ENCODE results near the gene FAM174C.

- TF ChIP-seq USF2 (IDR thresholded peaks at IDR 0.05; ENCODE audit: borderline replicate concordance, low read depth, low read length) (no peak), POLR2AphosphoS5 (IDR thresholded peaks at IDR 0.05; ENCODE audit: low read depth, low read length) (no peak), EZH2phosphoT487 (IDR thresholded peaks at IDR 0.05; ENCODE audit: borderline replicate concordance, low read depth) (no peak), CTCF (IDR thresholded peaks at IDR 0.05) (no peak), EP300 (IDR thresholded peaks at IDR 0.05; ENCODE audit: borderline replicate concordance in 1 of 2, low read depth in 1 of 2, low read length in 1 of 2) (no peak)
These were observed 32.0 kb downstream of the FAM174C start for GRCh38 chr19:1307320-1307719.

All from SK-N-SH (cell line).